HG03520 (cell line): ENCODE measurements around the gene TSPO.

Source experiments
- ATAC-seq: cut with Tn5 transposase; IDR thresholded peaks from one replicate; pipeline ENCODE4 v1.9.1; 2021; ENCODE audit warnings: mild to moderate bottlenecking, moderate library complexity; ENCODE audit not compliant: unreplicated experiment

The TSPO gene

DNA sequence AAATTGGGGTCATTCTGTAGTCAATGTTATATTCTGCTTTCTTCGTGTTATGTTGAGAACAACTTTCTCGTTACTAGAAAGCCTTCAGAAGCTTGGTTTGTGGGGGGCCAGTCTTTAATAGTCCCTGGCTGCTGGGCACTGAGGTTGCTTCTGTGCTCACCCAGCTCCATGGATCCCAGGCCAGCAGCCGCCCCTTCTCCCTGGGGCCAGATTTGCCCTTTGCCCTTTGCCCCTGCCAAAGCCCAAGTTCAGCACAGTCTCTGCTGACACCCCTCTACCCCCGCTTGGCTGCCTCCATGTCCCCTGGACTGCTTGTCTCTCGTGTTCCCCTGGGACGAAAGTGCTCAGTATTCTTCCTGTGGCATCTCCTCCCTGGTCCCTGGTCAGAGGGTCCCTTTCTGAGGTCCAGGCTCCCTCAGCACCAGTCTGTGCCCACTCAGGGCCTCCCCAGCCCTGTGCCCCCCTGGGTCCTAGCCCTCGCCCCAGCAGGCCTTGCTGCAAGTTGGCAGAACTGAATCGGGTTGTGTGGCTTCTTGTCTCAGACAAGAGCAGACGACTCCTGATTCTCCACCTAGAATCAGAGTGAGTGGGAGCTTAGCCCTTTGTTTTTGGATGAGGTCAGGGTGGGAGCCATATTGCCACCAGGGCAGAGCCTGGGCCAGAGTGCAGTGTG lies 6.7 kb downstream of the TSPO start:
- no peak for ATAC-seq

DNA sequence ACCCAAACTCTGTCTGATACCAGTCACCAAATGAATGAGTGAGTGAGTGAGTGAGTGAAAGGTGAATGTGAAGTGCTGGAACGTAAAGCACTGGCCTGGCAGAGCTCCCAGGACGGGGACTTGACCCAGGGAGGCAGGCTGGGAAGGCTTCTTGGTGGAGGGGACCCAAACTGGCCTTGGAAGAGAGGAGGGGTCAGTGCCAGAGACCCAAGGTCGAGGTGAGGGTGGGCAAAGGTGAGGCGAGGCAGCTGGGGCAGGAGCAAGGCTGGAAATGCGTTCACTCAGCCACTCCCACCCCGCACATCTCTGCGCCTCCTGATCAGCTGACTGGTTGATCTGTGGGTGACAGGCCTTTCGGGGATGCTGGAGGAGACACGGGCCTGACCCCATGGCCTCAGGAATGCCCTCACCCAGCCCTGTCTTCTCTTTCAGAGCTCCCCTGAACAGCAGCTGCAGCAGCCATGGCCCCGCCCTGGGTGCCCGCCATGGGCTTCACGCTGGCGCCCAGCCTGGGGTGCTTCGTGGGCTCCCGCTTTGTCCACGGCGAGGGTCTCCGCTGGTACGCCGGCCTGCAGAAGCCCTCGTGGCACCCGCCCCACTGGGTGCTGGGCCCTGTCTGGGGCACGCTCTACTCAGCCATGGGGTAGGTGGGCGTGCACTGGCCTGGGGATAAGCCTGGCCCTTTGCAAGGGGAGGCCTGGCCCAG lies 7.6 kb downstream of the TSPO start:
- ATAC-seq: no peak

DNA sequence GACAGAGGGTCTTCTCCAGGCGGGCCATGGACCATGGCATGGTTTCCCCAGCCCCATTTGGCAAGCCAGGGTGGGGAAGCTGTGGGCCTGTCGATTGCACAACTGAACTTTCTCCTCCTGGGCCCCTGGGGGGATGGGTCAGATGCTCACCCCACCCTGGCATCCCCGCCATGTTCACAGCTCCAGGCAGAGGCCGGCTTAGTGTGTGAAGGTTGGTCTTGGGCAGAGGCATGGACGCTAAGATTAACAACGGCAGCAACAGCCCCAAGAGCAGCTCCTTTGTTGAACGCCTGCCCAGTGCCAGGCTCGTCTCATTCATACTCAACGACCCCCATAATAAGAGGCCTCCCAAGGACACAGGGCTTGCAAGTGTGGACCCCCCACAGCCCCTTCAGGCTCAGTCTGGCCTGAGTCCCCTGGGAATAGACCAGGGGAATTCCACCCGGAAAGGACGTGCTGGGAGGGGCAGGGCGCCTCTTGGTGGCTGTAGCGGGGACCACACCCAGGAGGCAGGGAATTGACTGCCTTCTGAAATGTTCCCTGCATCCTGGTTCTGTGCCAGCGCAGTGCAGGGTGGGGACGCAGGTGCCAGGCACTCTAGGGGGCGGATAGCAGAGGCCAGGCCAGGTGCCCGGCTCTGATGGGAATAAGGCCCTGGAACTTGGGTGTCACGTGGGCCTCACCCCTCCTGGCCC lies 8.3 kb downstream of the TSPO start:
- ATAC-seq: no peak

DNA sequence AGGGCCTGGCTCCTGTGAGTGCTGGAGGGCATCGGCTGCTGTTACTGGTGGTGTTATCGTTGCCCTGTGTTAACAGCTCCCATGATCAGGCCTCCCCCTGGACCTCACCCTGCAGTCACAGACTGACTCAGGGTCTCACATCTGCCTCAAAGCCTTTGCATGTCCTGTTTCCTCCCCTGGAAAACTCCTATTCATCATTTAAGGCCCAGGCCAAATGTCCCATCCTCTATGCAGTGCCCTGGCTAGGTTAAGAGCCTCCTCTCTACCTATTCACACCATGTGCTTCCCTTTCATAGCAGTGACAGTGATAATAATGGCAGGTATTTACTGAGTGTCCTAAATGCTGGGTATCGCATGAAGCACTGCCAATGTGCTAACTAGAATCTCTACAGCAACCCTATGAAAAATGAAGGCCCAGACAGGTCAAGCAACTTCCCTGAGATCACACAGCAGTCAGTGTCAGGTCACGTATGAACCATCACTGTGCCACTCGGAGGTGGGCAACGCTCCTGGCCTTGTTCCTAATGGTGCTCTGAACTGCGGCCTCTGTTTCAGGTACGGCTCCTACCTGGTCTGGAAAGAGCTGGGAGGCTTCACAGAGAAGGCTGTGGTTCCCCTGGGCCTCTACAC lies 9.3 kb downstream of the TSPO start:
- ATAC-seq: no peak

DNA sequence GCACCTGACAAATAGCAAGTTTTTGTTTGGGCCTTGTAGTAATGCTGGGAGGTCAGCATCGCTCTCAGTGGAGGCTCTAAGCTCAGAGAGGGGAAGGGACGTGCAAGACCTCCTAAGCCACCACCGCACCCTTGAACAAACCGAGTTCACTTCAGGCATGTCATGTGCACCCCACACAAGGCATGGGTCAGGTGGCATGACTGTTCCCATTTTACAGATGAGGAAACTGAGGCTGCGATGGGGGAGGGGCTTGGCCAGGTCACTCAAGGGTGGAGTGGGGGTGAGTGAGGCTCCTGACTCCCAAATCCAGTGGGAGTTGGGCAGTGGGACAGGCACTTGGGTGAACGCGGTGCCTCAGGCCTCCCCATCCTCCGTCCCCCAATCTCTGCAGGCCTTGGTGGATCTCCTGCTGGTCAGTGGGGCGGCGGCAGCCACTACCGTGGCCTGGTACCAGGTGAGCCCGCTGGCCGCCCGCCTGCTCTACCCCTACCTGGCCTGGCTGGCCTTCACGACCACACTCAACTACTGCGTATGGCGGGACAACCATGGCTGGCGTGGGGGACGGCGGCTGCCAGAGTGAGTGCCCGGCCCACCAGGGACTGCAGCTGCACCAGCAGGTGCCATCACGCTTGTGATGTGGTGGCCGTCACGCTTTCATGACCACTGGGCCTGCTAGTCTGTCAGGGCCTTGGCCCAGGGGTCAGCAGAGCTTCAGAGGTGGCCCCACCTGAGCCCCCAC lies 11.2 kb downstream of the TSPO start:
- no peak for ATAC-seq

DNA sequence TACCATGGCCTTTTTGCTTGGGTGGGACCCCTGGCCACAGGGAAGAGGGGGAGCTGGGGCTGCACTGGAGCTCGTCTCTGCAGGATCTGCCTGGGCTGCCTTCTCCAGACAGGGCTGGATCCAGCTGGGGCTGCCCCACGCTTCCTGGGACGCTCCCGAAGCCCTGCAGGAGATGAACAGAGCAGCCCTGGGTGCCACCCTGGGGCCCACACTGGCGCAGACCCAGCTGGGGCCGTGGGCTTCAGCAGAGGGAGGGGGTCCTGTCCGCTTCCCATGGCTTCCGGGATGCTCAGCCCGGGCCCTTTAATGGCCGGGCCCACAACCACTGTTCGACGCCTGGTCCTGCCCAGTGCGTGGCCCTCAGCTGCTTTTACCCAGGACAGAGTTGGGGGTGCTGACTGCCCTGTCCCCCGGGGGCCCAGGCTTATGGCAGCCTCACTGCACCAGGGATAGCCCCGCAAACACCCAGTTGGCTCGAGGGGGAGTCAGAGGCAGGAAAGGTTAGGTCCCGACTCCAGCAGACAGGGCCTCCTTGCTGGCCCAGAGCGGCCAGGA lies 12.0 kb downstream of the TSPO start:
- no peak for ATAC-seq

DNA sequence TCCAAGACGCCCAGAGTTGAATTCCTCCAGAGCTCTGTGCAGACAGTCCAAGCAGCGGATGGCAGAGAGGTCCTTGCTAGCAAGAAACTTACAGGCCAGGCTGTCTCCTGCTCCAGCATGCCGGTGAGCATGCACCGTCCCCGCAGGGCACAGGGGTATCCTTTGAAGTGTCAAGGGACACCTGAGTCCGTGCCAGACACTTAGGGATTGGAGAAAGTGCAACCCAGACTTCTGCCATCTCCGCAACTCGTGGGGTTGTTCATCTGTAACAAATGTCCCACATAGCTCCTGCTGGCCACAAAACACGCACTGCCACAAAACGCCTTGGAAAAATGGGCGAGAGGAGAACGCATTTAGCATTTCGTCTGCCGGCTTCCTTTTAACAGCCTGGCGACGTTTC lies 13.3 kb downstream of the TSPO start:
- ATAC-seq: no peak

DNA sequence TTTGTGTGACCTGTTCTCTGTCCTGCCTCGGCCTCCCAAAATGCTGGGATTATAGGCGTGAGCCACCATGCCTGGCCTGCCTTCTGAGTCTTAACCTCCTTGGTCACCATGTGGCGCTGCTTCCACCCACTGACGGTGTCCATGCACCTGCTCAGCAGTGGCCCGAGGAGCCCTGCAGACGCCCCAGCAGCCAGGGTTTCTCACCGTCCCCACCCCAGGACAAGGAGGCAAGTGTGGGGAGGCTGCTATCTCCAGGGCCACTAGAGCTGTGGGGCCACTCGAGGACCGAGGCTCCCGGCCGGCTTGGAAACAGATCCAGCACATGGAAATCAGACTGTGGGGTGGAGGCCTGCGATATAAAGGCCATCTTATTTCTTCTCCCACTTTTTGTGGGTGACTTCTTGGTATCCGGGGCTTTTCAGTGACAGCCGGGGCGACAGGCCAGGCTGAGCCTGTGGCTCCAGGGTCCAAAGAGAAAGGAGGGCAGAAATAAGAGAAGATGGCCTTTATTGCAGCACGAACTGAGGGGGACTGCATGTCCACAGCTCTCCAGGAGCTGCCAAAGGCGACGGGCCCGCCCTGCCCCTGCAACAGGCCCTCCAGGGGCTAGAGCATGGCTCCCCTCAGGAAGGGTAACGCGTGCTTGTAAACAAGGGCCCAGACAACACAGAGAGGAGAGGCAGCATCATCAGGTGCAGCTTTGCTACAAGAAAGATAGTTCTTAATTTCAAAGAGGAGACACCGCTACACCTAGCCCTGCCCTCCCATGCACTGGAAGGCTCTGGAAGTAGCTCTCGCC lies 15.0 kb downstream of the TSPO start:
- no peak for ATAC-seq

DNA sequence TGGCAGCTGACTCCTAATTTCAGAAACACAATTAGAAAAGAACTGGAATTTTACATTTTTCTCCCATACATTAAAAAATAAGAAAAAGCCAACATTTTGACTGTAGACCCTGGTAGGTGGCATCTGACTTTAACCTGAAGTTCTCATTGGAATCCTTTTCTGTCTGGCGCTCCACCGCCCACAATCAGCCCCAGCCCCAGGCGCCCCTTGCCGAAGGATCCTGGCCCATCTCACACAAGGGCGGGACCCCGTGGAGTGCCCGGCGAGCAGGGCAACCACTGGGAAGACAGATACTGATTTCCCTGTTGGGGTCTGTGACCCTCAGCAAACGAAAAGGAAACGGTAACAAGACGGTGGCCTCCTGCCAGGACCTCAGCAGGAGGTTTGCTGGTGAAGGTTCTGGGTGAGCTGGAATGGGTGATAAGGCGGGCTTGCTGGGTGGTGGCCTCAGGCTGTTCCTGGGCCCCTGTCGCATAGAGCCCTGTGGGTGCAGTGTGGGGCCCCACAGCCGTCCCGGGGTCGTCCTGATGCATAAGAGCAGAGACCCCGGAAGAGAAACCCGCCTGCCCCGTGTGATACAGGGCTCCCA lies 15.7 kb downstream of the TSPO start:
- ATAC-seq: no peak

DNA sequence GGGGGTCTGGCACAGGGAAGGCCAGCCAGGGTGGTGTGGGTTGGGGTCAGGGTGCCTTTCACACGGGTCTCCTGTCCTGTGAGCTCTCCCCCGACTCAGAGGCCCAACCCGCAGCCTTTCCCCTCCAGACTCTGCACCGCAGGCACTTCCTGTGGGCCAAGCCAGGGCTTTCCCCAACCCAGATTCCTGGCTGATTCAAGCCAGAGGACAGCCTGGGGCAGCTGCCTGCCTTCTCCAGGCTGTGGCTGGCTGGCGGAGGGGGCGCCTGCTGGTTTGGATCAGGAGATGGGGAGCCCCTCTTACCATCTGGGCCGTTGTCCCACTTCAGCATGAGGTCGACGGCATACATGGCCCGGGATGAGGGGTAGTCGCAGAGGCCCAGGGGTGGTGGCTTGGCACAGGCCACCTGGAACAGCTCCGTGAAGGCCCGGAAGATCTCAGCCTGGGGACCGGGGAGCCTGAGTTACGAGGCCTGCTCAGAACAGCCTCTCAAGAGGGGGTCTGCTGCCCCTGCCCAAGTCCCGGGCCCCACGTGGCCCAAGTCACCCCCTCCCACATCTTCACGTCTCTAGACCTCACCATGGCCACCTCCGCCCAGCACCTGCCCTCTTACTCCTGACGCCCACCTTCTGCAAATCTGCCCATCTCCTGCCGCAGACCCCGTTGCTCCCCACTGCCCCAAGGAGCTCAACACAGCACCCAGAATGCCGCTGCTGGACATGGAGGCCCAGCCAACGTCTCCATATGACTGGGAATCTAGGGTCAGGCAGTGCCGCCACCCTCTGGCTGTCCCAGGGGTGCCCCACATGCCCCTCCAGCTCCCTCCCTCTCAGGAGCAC lies 17.3 kb downstream of the TSPO start:
- no peak for ATAC-seq

DNA sequence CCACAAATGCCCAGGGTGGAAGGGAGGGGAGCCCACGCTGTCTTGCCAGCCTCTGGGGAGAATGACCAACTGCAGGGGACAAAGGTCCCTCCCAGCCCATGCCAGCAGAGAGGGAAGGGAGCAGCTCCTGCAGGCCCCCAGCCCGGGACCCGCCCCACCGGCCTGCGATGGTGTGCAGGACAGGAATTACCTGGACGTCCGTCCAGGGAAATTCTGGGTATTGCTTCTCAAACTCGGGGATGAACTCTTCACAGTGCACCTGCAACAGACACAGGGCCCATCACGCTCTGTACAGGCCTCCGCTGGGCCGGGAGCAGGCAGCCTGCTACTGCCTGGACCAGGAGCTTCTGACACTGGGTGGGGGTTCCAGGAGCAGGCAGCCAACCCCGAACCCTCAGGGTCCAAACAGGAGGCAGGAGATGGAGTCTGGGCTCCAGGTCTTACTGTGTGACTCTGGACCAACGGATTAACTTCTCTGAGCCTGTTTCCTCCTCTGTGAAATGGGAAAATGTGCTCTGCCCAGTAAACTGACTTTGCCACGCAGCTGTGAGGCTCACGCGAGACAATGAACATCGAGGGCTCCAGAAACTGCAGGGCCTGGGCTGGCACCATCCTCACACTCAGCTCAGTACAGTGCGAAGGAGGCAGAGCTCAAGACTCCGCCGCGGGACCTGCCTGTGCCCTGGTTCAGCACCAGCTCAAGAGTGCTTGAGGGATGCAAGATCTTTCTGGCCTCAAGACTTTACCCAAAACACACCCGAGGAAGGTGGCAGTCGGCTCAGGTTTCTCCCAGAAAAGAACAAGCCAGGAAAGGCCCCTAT lies 18.2 kb downstream of the TSPO start:
- no peak for ATAC-seq

DNA sequence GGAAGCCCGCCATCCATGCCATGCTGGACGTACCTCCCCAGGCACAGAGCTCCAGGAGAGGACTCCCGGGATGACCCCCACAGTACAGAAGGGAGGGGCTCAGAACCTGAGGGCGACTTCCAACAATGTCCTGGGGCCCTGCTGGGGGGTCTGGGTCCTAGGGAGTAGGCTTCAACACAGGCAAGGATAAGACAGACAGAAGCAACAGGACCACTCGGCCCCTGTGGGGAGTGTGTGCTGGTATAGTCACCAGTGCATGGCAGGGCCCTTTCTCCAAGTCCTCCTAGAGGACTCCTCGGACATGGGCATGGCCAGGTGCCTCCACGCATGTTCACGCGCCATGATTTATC lies 18.7 kb downstream of the TSPO start:
- no peak for ATAC-seq

DNA sequence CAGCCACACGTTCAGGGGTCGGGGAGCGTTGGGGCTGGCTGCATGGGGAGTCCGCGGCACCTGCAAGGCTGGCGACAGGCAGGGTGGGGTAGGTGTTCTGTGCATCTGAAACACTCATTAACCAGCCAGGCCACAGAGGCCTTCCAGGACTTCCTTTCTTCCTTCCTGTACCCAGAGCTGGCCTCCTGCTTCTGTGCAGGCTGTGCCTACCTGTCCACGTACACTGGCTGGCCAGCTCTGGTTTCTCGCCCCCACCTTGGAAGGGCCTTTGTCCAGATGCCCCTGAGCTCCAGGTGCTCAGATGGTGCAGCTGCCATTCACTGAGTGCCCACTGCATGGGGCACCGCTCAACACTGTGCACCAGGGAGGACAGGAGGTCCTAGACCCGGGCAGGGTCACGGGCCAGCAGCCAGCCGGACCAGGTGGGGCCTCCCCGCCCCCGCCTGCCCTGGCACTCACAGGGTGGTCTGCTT lies 19.7 kb downstream of the TSPO start:
- ATAC-seq: no peak

DNA sequence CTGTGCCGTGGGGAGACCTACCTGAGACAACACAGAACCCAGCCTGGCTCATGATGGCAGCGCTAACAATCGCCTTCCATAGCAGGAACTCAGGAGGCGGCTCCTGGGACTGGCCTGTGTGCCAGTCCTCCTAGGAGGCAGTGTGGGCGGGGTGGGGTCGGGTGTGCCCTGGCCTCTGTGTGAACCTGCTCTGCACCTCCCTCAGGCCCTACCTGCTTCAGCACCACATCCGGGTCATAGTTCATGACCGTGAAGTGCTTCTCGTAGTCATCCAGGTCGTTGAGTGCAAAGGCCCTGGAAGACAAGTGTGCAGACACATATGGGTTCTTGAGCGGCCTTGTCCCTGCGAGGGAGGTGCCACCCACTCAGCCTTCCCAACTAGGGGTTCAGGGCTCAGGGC lies 20.2 kb downstream of the TSPO start:
- ATAC-seq: no peak

DNA sequence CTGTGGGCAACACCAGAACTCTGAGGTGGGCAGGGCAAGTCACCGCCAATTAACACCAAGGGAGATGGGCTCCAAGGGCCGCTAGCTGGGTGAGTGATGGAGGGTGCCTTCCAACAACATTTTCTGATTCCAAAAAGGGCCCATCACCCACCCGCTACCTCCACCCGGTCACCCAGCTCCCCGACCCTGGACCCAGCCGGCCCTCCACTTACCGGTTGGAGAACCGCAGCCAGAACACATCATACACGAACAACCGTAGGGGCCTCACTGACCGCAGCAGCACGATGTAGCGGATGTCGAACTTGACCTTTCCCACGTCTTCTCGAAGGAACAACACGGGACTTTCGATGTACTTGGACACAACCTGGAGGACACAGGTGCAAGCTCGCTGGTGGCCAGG lies 20.8 kb downstream of the TSPO start:
- no peak for ATAC-seq

DNA sequence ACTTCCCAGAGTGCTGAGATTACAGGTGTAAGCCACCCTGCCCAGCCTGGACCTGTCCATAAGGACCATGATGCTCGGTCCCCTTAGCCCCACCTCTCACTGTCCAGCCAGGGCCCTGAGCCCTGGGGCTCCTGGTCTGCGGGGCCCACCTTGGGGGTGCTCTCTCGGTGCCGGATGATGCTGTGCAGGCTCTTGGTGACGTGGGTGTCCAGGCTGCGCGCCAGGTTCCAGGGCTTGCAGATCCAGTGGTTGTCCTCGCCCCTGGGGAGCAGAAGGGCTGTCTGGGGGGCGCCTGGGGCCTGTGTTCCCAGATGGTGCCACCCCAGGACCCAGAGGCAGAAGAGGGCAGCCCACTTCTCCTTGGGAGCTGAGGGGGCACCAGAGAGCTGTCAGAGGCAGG lies 22.2 kb downstream of the TSPO start:
- no peak for ATAC-seq

DNA sequence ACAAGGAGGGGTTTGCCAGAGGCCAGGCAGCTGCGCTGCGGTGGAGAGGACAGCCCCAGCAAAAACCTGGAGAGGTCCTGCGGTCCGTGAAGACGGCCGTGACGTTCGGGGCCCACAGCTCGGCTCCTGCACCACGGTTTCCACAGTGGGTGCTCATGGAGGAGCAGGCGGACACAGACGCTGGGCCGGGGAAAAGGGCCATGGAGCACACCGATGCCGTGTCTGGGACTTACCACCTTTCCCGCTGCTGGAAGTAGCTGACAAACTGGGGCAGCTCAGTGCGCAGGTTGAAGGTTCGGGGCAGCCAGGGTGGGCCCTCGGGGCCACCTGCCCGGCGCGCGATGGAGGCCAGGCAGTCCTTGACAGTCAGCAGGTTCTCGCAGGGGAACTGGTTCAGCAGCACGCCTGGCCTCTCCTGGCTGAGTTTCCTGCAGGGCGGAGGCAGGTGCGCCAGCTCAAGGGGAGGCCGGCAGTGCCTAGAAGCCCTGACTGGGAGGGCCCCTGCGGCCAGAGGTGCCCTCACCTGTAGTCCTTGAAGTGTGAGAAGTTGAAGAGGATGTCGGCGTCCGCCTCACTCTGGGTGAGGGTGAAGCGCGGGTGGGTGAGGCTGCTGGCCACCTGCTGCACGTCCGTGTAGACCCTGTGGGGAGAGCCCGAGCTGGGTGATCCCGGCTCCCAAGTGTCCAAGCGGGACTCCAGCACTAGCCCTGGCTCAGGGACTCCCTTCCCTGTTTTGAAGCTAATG lies 22.8 kb downstream of the TSPO start:
- ATAC-seq: no peak
